H1 (cell line): Measurements from ENCODE around the gene TRAPPC3. TPM values are rescaled to one million over a fixed set of nuclear protein-coding genes. Genes with fewer than 3 reads are reported as not detected.

ENCODE experiments used
- RFX5 ChIP-seq: IDR thresholded peaks from 2 replicates; pipeline ENCODE4 v1.6.1; 2011; ENCODE audit warnings: low read depth, low read length, improper control_type of control experiment, borderline replicate concordance
- polyA plus RNA-seq, 7 experiments: library from polyadenylated mRNA; depleted of rRNA in 3 of 7; stranded (reverse) in 5 of 7; unstranded in 2 of 7; fragments of >200 nt in 5 of 7; fragments of 200-250 nt in 2 of 7; gene quantifications; 1 replicate in 5 of 7; 2 replicates in 1 of 7; 4 replicates in 1 of 7; pipeline versions ENCODE4 v1.2.1 to v1.2.3, GENCODE V29; 2011 to 2013; ENCODE audit warnings: missing spikeins in 2 of 7, mixed read lengths in 2 of 7
- total RNA-seq: library from RNA; stranded (reverse); fragmentation: NEBNext Ultra II Directional; extraction: Animal tissue kit (Norgen Biotek cat#: 25700); gene quantifications from 2 replicates; pipeline ENCODE4 v1.2.1, GENCODE V29; 2021
- TF ChIP-seq, protein P1 (sequence below): fragments of 300-600 bp; sonication (generic); IDR thresholded peaks from 2 replicates; pipeline ENCODE4 v1.7.1; 2012; ENCODE audit warnings: low read length, moderate library complexity, mild to moderate bottlenecking, inconsistent platforms; ENCODE audit not compliant: insufficient replicate concordance

Gene TRAPPC3
- total and polyA plus RNA-seq, 2 of the 8 experiments (the other 6 are each of a cell fraction or from before 2014, with no cell fraction given) = 47.8 to 51.0 TPM

- TF ChIP-seq, protein P1, sequence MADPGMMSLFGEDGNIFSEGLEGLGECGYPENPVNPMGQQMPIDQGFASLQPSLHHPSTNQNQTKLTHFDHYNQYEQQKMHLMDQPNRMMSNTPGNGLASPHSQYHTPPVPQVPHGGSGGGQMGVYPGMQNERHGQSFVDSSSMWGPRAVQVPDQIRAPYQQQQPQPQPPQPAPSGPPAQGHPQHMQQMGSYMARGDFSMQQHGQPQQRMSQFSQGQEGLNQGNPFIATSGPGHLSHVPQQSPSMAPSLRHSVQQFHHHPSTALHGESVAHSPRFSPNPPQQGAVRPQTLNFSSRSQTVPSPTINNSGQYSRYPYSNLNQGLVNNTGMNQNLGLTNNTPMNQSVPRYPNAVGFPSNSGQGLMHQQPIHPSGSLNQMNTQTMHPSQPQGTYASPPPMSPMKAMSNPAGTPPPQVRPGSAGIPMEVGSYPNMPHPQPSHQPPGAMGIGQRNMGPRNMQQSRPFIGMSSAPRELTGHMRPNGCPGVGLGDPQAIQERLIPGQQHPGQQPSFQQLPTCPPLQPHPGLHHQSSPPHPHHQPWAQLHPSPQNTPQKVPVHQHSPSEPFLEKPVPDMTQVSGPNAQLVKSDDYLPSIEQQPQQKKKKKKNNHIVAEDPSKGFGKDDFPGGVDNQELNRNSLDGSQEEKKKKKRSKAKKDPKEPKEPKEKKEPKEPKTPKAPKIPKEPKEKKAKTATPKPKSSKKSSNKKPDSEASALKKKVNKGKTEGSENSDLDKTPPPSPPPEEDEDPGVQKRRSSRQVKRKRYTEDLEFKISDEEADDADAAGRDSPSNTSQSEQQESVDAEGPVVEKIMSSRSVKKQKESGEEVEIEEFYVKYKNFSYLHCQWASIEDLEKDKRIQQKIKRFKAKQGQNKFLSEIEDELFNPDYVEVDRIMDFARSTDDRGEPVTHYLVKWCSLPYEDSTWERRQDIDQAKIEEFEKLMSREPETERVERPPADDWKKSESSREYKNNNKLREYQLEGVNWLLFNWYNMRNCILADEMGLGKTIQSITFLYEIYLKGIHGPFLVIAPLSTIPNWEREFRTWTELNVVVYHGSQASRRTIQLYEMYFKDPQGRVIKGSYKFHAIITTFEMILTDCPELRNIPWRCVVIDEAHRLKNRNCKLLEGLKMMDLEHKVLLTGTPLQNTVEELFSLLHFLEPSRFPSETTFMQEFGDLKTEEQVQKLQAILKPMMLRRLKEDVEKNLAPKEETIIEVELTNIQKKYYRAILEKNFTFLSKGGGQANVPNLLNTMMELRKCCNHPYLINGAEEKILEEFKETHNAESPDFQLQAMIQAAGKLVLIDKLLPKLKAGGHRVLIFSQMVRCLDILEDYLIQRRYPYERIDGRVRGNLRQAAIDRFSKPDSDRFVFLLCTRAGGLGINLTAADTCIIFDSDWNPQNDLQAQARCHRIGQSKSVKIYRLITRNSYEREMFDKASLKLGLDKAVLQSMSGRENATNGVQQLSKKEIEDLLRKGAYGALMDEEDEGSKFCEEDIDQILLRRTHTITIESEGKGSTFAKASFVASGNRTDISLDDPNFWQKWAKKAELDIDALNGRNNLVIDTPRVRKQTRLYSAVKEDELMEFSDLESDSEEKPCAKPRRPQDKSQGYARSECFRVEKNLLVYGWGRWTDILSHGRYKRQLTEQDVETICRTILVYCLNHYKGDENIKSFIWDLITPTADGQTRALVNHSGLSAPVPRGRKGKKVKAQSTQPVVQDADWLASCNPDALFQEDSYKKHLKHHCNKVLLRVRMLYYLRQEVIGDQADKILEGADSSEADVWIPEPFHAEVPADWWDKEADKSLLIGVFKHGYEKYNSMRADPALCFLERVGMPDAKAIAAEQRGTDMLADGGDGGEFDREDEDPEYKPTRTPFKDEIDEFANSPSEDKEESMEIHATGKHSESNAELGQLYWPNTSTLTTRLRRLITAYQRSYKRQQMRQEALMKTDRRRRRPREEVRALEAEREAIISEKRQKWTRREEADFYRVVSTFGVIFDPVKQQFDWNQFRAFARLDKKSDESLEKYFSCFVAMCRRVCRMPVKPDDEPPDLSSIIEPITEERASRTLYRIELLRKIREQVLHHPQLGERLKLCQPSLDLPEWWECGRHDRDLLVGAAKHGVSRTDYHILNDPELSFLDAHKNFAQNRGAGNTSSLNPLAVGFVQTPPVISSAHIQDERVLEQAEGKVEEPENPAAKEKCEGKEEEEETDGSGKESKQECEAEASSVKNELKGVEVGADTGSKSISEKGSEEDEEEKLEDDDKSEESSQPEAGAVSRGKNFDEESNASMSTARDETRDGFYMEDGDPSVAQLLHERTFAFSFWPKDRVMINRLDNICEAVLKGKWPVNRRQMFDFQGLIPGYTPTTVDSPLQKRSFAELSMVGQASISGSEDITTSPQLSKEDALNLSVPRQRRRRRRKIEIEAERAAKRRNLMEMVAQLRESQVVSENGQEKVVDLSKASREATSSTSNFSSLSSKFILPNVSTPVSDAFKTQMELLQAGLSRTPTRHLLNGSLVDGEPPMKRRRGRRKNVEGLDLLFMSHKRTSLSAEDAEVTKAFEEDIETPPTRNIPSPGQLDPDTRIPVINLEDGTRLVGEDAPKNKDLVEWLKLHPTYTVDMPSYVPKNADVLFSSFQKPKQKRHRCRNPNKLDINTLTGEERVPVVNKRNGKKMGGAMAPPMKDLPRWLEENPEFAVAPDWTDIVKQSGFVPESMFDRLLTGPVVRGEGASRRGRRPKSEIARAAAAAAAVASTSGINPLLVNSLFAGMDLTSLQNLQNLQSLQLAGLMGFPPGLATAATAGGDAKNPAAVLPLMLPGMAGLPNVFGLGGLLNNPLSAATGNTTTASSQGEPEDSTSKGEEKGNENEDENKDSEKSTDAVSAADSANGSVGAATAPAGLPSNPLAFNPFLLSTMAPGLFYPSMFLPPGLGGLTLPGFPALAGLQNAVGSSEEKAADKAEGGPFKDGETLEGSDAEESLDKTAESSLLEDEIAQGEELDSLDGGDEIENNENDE = no peak
- no peak for TF ChIP-seq RFX5
- TF ChIP-seq, all 59 proteins: peak for 0
Measured at GRCh38 chr1:36157973-36158826, 8.9 kb upstream of the TRAPPC3 start (continued).
